ENCODE measurements around the gene SPRED1.

SPRED1 gene

GRCh38 chr15:38369936-38370478 is 117.4 kb downstream of the SPRED1 start:
- no peak for DNase-seq

- no peak for DNase-seq
Observed at GRCh38 chr15:38373016-38373415, 120.4 kb downstream of the SPRED1 start.

GRCh38 chr15:38374029-38374428 is 121.4 kb downstream of the SPRED1 start:
- no peak for DNase-seq

GRCh38 chr15:38374556-38374955 is 121.9 kb downstream of the SPRED1 start:
- no peak for DNase-seq

DNA sequence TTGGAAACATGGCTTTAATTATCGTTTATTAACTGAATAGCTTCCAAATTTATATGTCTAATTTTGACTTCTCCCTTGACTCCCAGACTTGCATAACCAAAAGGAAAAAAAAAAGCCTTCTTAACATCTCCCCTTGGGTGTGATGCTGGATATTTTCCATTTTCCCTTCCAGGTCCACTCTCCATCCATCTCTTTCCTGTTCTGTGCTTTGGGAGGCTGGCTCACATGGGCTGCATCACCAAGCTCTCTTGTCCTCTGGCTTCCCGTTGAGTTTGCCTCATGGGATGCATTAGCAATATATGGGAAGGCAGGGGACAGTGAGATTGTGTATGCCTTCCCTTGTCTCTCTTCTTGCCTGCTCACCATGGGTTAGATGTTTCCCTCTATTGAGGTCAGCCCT is 123.4 kb downstream of the SPRED1 start:
- DNase-seq = no peak

- no peak for DNase-seq
Observed at GRCh38 chr15:38377636-38378035, 125.0 kb downstream of the SPRED1 start.

DNA sequence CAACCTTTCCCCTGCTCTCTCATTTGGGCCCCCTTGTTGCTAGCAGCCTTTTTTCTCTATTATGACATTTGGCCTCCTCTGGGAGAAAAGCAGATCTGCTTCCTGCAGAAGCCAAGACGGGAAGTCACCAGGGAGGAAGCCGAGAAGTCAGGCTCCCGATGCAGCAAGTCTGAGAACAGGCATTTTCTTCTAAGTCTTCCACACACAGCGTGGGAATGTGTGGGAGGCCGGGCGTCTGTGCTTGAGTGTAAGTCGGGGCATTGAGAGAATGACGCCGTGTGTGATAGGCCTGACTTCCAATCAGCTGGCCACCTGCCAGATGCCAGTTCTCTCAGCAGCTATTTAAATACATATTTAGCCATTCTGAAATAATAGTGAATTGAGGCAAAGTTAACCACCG is 125.5 kb downstream of the SPRED1 start:
- no peak for DNase-seq

- no peak for DNase-seq
Observed at GRCh38 chr15:38389924-38390542, 137.4 kb downstream of the SPRED1 start.

DNA sequence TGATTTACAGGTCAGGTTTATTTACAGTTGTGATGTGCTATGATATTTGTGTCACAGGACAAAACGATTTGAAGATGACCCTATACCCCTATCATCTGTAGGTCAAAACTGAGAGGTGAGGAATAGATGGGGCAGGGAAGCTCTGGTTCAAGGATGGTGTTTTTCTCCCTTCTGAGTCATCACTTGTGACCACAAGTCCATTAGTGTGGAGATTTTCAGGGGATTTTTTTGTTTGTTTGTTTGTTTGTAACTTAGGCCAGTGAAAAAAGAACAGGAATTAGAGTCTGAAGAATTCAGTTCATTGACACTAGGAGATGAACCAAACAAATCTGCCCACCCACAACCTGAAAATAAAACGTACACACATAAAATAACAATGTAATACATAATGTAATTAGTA is 138.6 kb downstream of the SPRED1 start:
- DNase-seq = no peak

DNA sequence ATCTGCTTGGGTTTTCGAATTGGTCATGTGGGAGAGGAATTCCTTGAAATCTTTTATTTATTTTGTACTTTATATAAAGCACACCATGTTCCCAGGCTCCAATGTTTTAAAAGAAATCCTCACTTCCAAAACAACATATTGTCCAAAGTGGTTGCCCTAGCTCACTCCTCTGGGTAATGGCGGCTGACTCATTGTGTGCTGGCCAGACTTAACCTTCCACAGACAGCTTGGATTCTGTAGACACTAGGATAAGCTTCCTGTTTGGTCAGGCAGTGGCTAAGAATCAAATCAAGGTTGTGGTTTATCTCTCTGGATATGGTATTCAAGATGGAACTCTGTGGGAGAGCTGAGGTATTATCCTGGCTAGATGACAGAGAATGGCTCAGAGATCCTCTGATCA is 145.5 kb downstream of the SPRED1 start:
- DNase-seq = peak; percentile 39

DNA sequence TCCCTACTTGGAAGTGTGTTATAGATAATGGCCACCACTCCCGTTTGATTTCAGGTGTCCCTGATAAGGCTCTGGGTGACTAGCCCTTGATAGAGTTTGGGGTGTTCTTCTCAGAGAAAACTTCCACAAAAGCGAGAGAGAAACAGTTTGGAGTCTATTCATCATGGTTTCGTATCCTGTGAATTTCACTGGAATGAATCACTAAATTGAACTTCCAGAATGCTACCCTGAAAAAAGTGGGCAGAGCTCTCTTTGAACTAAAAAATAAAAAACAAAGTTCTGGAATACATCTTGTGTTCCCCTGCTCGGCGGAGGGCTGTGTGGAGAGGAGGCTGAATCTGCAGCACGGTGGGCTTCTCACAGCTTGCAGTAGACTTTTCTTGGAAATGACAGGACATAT is 148.5 kb downstream of the SPRED1 start:
- DNase-seq = no peak

- DNase-seq = no peak
Observed at GRCh38 chr15:38401701-38402100, 149.1 kb downstream of the SPRED1 start.

DNA sequence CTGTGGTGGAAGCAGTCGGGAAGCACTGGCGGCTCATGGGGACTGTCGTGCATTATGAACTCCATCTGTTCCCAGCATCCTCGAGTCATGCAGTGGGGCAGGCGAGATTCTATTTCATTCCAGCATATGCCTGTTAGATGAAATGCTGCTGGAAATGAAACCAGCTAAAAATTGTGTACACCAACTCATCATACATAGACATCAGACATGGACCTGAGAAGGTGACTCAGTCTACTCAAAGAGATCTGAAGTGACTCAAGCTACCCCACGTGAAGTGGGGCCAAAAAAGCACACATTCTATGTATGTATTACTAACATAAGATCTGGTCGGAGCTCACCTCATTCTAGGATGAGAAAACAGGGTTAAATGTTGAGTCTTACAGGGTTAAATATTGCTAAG is 153.8 kb downstream of the SPRED1 start:
- DNase-seq = no peak

Data from amniotic stem cell (primary cell).